ENCODE results near the gene TOR1AIP2.

Gene TOR1AIP2

DNA sequence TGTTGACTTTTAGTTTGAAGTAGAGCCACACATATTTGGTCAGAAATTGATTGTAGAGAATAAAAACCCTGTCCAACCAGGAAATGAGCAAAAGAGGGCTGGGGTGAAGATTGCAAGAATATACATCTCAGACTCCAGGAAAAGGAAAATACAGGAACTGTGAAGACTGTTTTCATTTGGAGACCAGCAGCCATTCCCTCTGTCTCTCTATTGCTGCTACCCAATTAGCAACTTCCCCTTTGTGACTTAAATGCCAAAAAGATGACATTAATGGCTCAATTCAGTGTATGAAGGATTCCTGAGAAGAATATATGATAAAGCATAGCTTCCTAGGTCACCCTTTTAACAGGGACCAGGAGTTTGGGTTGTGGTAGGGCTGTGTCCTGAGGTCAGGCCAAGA, 45.4 kb upstream of the TOR1AIP2 start (continued):
- TF ChIP-seq, protein P1, sequence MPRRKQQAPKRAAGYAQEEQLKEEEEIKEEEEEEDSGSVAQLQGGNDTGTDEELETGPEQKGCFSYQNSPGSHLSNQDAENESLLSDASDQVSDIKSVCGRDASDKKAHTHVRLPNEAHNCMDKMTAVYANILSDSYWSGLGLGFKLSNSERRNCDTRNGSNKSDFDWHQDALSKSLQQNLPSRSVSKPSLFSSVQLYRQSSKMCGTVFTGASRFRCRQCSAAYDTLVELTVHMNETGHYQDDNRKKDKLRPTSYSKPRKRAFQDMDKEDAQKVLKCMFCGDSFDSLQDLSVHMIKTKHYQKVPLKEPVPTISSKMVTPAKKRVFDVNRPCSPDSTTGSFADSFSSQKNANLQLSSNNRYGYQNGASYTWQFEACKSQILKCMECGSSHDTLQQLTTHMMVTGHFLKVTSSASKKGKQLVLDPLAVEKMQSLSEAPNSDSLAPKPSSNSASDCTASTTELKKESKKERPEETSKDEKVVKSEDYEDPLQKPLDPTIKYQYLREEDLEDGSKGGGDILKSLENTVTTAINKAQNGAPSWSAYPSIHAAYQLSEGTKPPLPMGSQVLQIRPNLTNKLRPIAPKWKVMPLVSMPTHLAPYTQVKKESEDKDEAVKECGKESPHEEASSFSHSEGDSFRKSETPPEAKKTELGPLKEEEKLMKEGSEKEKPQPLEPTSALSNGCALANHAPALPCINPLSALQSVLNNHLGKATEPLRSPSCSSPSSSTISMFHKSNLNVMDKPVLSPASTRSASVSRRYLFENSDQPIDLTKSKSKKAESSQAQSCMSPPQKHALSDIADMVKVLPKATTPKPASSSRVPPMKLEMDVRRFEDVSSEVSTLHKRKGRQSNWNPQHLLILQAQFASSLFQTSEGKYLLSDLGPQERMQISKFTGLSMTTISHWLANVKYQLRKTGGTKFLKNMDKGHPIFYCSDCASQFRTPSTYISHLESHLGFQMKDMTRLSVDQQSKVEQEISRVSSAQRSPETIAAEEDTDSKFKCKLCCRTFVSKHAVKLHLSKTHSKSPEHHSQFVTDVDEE (CRISPR knock-in tag; IDR thresholded peaks at IDR 0.05), result no peak
- no peak for TF ChIP-seq OSR1 (CRISPR knock-in tag; IDR thresholded peaks at IDR 0.05)

DNA sequence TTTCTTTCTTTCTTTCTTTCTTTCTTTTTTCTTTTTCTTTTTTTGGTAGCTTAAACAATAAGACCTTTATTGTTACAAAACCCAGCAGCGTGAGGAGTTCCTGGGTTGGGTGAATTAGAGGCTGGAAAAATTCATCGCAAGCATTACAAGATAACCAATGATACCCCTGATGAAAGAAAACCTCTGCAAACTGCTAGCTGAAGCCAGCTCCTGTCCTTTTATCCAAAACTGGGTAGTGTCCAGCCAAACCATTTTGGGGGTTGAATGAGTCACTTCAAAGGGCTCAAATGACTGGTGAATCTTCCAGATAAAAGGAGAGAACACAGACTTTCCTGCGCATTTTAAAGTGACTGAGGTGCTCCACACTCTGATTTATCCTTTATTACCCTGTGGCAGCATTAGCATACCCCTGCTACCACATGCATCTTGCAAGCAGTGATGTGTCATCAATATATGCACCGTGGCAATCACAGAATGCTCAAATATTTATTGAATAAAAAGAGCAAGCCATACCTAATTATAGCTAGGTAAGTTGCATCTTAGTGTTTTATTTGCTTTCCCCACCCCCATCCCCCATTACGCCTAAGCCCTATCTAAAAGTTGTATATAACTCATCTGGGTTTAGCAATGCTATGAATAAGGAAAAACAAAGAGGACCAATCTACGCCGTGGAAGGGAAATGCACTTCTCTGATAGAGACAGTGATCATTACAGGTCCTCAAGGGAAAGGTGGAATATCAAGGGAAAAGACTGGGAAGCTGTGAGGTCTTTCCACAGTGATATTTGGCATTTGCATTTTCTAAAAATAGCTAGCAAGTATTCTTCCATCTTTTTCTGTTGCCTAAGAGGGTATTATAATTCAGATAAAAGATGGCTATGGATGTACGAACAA, 44.6 kb upstream of the TOR1AIP2 start:
- TF ChIP-seq, protein P1 (CRISPR knock-in tag; IDR thresholded peaks at IDR 0.05), result no peak
- TF ChIP-seq TCF4 (CRISPR knock-in tag; IDR thresholded peaks at IDR 0.05; ENCODE audit: borderline replicate concordance) (no peak), OSR1 (CRISPR knock-in tag; IDR thresholded peaks at IDR 0.05) (no peak), CSRNP3 (CRISPR knock-in tag; IDR thresholded peaks at IDR 0.05) (no peak), ZC3H10 (CRISPR knock-in tag; IDR thresholded peaks at IDR 0.05) (no peak), SNAI2 (CRISPR knock-in tag; IDR thresholded peaks at IDR 0.05) (no peak), ISL1 (CRISPR knock-in tag; IDR thresholded peaks at IDR 0.05) (no peak), ESRRG (CRISPR knock-in tag; IDR thresholded peaks at IDR 0.05) (no peak), RARB (CRISPR knock-in tag; IDR thresholded peaks at IDR 0.05) (no peak), CSDC2 (CRISPR knock-in tag; IDR thresholded peaks at IDR 0.05) (no peak), ZFP30 (CRISPR knock-in tag; IDR thresholded peaks at IDR 0.05) (no peak), ZNF565 (CRISPR knock-in tag; conservative IDR thresholded peaks at IDR 0.05; ENCODE audit: low read depth) (no peak), ZNF70 (CRISPR knock-in tag; IDR thresholded peaks at IDR 0.05) (no peak)
- TF ChIP-seq, protein P2, sequence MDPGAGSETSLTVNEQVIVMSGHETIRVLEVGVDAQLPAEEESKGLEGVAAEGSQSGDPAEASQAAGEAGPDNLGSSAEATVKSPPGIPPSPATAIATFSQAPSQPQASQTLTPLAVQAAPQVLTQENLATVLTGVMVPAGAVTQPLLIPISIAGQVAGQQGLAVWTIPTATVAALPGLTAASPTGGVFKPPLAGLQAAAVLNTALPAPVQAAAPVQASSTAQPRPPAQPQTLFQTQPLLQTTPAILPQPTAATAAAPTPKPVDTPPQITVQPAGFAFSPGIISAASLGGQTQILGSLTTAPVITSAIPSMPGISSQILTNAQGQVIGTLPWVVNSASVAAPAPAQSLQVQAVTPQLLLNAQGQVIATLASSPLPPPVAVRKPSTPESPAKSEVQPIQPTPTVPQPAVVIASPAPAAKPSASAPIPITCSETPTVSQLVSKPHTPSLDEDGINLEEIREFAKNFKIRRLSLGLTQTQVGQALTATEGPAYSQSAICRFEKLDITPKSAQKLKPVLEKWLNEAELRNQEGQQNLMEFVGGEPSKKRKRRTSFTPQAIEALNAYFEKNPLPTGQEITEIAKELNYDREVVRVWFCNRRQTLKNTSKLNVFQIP (CRISPR knock-in tag; IDR thresholded peaks at IDR 0.05; ENCODE audit: borderline replicate concordance, low read depth), result no peak
- TF ChIP-seq, protein P3, sequence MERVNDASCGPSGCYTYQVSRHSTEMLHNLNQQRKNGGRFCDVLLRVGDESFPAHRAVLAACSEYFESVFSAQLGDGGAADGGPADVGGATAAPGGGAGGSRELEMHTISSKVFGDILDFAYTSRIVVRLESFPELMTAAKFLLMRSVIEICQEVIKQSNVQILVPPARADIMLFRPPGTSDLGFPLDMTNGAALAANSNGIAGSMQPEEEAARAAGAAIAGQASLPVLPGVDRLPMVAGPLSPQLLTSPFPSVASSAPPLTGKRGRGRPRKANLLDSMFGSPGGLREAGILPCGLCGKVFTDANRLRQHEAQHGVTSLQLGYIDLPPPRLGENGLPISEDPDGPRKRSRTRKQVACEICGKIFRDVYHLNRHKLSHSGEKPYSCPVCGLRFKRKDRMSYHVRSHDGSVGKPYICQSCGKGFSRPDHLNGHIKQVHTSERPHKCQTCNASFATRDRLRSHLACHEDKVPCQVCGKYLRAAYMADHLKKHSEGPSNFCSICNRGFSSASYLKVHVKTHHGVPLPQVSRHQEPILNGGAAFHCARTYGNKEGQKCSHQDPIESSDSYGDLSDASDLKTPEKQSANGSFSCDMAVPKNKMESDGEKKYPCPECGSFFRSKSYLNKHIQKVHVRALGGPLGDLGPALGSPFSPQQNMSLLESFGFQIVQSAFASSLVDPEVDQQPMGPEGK (CRISPR knock-in tag; IDR thresholded peaks at IDR 0.05; ENCODE audit: borderline replicate concordance), result no peak
- TF ChIP-seq, protein P4, sequence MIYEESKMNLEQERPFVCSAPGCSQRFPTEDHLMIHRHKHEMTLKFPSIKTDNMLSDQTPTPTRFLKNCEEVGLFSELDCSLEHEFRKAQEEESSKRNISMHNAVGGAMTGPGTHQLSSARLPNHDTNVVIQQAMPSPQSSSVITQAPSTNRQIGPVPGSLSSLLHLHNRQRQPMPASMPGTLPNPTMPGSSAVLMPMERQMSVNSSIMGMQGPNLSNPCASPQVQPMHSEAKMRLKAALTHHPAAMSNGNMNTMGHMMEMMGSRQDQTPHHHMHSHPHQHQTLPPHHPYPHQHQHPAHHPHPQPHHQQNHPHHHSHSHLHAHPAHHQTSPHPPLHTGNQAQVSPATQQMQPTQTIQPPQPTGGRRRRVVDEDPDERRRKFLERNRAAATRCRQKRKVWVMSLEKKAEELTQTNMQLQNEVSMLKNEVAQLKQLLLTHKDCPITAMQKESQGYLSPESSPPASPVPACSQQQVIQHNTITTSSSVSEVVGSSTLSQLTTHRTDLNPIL (CRISPR knock-in tag; IDR thresholded peaks at IDR 0.05; ENCODE audit: low read depth), result no peak
- no peak; the same call in 2 of the 3 replicates for ATAC-seq

All from SK-N-SH treated with all-trans-retinoic acid at 6 μM for 48 hours (cell line).